HG02970 (cell line): ENCODE results near the gene IRF4.

Source experiments
- ATAC-seq: cut with Tn5 transposase; IDR thresholded peaks from one replicate; pipeline ENCODE4 v1.9.1; 2021; ENCODE audit warnings: mild to moderate bottlenecking, moderate library complexity, moderate number of reproducible peaks; ENCODE audit not compliant: unreplicated experiment, low FRiP score

The IRF4 gene

GRCh38 chr6:379410-380181 is 12.0 kb upstream of the IRF4 start:
- no peak for ATAC-seq

- ATAC-seq: no peak
Measured at GRCh38 chr6:380234-381218, 11.0 kb upstream of the IRF4 start.

GRCh38 chr6:381742-382461 is 9.7 kb upstream of the IRF4 start:
- no peak for ATAC-seq

- no peak for ATAC-seq
Measured at GRCh38 chr6:382883-383810, 8.4 kb upstream of the IRF4 start.

GRCh38 chr6:383856-384255 is 7.7 kb upstream of the IRF4 start:
- no peak for ATAC-seq

GRCh38 chr6:384898-385297 is 6.7 kb upstream of the IRF4 start:
- no peak for ATAC-seq

GRCh38 chr6:385614-386013 is 5.9 kb upstream of the IRF4 start:
- ATAC-seq: no peak

- no peak for ATAC-seq
Measured at GRCh38 chr6:386688-387266, 4.8 kb upstream of the IRF4 start.

GRCh38 chr6:387293-387741 is 4.2 kb upstream of the IRF4 start:
- no peak for ATAC-seq

- no peak for ATAC-seq
Measured at GRCh38 chr6:388202-388903, 3.2 kb upstream of the IRF4 start.

- ATAC-seq: no peak
Measured at GRCh38 chr6:389143-389542, 2.4 kb upstream of the IRF4 start.

GRCh38 chr6:389622-390021 is 1.9 kb upstream of the IRF4 start:
- no peak for ATAC-seq

GRCh38 chr6:390914-391558 is 516 bp upstream of the IRF4 start:
- peak; percentile 3 for ATAC-seq

GRCh38 chr6:392441-393390 is 1.2 kb downstream of the IRF4 start:
- peak; percentile 1 for ATAC-seq

GRCh38 chr6:393391-394221 is 2.1 kb downstream of the IRF4 start:
- ATAC-seq: no peak

- no peak for ATAC-seq
Measured at GRCh38 chr6:394641-395289, 3.2 kb downstream of the IRF4 start.
